Activated CD8-positive, alpha-beta memory T cell treated with anti-CD3 and anti-CD28 coated beads, Interleukin-2, amount 50 U/mL, for 24 hours (primary cell): Measurements from ENCODE around the gene NLRC3.

Source experiments
- DNase-seq: peaks from one replicate; pipeline ENCODE4 v3.0.0-alpha.2; 2020; ENCODE audit errors: extremely low read depth

NLRC3 gene

DNA sequence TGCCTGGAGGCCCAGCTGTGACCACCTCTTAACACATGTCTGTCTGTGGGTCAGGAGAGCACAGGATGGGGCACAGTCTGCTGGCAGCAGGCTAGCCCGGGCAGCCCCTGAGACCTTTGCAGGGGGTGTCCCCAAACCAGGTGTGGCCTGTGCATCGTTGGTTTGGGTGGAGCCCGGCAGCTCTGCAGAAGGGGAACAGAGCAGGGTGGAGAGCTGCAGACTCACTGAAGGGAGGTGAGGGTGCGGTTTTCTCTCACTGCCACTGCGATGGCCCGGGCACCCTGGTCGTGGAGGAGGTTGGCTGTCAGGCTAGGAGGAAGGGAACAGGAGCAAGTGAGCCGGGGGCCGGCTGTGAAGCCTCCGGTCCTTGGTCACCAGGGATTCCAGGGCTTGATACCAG lies 28.8 kb downstream of the NLRC3 start:
- no peak for DNase-seq

- no peak for DNase-seq
Measured at GRCh38 chr16:3546986-3547682, 30.1 kb downstream of the NLRC3 start.

DNA sequence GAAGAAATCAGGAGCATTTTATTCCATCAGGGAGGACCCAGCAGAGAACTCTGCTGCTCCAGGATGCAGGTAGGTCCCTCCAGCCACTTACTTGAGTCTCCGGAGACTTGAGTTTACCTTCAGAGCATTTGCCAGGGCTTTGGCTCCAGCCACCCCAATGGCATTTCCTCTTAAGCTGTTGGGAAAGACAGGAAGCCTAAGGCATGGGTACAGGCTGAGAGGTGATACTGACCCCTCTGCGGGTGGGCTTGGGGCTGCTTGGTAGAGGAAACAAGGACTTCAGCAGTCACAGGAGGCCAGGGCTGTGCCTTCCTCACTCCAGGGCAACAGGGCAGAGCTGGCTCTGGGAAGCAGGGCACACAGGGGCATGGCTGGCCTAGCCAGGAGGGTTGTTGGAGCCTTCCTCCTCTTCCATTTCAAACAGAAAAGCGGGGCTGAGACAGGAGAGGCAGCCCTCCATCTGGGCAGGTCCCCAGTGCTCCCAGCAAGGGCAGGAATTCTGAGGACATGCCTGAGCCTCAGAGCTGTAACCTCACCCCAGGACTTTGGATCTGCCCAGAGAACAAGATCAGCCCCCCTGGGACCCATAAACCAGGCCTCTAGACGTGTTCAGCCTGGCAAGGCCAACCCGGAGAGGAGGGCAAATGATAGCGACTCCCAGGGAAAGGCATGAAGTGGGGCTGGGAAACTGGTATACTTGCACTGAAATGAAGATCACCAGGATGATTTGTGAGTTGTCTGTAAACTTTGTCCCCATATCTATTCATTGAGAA lies 34.4 kb downstream of the NLRC3 start:
- no peak for DNase-seq

DNA sequence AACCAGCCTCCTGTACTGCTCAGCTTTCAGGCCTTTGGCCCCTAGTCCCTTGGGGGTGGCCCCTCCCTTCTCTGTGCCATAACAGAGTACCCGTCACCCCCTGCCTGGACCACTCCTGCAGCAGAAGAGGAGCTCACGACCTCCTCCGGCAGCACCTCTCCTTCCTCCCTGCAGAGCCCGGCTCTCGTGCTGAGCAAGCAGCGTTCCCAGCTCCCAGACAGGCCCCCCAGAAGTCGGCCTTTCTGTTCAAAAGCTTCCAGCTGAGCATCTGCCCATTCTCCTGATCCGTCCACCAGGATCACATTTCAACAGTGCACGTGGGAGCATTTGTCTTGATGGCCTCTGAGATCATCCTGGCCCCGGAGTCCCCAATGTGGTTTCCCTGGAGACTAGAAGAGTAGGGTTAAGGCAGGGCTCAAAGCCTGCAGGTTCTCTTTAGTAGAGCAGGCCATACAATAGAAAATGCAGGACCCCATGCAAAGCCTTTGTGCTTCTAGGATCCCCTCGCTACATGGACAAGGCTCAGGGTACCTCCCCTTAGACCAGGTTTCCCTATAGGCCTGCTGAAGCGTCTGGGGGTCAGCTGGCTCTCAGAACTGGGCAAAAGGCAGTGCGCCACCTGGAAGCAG lies 35.6 kb downstream of the NLRC3 start:
- DNase-seq = no peak

GRCh38 chr16:3538222-3538621 lies 39.0 kb downstream of the NLRC3 start:
- no peak for DNase-seq

DNA sequence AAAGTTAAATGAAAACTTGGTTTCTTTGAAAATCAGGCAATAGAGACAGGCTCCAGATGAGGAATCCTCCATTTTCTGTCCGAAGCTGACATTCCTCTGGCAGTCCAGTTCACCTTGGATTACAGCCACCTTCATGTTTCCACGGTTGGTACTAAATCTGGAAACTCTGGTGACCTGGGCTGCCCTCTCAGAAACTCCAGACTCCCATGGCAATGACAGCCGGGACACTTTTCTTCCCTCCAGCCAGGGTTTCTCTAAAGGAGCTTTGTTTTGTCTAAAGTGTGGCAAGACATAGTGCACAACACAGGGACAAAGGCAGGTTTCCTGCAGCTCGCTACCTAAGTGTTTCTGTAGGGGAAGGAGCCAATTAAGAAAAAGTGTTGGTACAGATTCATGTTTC lies 40.4 kb downstream of the NLRC3 start:
- no peak for DNase-seq

- no peak for DNase-seq
Measured at GRCh38 chr16:3536271-3536731, 40.9 kb downstream of the NLRC3 start.

GRCh38 chr16:3534126-3534525 lies 43.1 kb downstream of the NLRC3 start:
- DNase-seq = no peak

- no peak for DNase-seq
Measured at GRCh38 chr16:3532741-3533140, 44.5 kb downstream of the NLRC3 start.

- DNase-seq = no peak
Measured at GRCh38 chr16:3530371-3530914, 46.8 kb downstream of the NLRC3 start.

DNA sequence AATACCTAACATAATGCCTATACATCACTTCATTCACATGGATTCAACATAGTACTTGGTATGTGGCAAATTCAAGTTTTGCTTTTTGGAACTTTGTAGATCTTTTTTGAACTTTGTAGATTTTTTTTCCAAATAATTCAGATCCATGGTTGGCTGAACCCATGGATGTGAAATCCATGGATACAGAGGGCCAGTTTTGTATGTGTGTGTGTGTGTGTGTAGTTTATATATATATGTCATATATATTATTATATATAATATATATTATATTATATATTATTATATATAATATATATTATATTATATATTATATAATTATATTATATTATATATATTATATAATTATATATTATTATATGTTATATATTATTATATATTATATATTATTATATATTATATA lies 48.0 kb downstream of the NLRC3 start:
- DNase-seq = no peak

DNA sequence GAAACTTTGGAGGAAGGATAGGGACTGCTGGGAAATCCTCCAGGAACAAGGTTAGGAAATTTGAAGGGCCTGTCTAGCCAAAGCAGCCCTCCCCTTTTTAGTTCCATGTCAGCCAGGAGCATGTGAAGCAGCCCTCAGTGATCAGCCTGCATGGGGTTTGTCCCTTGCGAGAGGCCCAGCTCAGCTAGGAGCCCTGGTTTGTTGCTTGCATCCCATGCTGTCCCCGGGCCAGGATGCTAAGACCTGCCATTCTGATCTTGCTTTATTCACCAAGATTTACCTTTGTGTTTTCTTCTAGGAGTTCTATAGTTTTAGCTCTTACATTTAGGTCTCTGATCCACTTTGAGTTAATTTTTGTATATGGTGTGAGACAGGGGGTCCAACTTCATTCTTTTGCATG lies 48.8 kb downstream of the NLRC3 start:
- DNase-seq = no peak

GRCh38 chr16:3527216-3527829 lies 49.9 kb downstream of the NLRC3 start:
- peak; percentile 23 for DNase-seq

DNA sequence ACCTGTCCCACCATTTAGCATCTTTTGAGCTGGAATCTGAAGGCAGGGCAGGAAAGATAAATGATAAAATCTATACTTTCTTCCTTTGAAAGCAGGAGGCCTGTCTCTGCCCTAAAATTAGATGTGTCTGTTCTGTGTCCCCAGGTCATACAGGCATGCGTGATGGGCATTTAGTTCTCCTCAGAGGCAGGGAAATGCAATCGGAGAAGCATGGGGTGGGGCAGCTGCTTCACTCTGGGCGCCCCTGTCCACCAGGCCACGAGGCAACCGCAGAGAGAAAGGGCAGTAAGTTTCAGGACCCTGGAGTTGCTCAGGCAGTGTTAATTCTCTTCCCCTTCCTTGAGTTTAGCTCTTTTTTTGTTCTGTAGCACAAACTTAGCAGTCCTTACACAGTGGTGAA lies 51.3 kb downstream of the NLRC3 start:
- no peak for DNase-seq

DNA sequence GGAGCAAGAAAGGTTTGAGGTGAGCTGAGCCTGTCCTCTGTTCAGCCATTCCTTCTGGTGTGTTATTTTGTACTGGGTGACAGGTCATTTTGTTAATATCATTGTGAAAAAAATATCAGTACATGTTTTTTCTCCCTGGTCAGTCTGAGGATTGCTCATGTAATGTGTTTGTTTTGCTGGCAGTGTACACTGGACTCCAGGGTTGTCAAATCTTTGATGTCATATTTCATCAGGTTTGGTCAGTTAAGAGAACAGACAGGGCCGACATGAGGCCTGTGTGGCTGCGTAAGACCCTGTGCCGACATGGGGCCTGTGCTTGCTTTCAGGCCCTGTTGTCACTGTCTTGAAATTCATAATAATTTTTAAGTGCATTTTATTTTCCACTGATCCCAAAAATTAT lies 53.9 kb downstream of the NLRC3 start:
- no peak for DNase-seq

DNA sequence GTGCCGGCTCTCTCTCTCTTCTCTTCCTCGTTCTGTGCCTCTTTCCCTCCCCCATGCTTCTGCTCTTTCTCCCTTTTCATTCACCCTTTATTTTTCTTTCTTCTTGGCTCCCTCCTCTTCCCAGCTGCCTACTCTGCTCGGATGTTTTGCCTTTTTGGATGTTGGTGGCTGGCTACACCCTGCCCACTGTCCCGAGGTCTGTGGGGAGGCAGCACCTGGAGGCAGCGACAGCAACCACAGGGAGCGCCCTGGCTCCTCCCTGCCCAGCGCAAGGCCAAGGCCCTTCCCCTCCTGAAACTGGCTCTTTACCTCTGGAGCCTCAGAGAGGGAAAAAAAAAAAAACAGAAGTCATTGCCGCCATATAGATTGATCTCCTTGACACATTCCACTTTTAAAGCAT lies 56.4 kb downstream of the NLRC3 start:
- DNase-seq = no peak

GRCh38 chr16:3520413-3520812 lies 56.8 kb downstream of the NLRC3 start:
- no peak for DNase-seq

- no peak for DNase-seq
Measured at GRCh38 chr16:3519581-3519980, 57.6 kb downstream of the NLRC3 start.

DNA sequence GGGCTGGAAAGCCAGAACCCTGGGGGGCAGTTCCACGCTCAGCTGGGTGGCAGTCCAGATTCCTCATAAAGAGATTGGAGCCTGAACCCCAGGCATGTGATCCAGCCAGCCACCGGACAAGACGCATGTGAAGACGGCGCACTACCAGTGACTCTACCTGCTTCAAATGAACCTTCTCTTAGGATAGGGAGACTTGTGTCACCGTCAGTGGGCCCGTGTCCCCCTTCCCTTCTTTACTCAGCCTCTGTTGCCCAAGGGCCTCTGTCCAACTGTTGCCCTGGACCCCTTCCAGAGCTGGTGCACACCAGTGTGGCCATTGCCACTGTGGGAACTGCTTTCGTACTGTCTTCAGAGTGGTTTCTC lies 58.2 kb downstream of the NLRC3 start:
- DNase-seq = no peak

DNA sequence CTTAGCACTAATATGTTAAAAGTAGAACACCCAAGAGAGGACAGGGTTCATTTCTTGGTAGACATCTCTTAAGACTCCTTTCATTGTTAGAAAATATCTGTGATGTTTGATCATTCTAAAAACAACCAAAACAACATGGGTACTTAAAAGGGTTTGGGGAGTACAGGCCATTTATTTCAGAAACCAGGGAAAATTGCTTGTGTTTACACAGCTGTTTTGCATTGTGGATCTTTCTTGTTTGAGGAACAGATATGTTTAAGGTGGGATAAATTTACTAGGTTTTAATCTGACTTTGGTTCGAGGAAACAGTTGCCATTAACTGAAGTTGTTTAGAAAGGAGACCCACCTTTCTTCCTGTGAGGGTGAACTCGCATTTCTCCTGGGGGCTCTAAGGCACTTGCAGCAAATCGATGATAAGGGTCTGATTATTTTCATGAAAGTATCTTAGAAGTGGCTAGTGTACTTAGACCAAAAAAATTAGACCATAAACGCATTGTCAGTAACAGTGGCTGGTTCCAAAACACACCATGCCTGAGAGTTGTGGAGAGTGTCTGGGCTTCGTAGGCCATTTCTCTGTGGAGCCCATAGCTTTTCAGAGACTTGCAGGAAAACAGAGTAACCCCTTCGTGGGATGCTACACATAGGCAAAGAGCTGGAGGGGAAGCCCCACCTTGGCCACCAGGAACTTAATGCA lies 58.8 kb downstream of the NLRC3 start:
- no peak for DNase-seq

GRCh38 chr16:3515897-3516296 lies 61.3 kb downstream of the NLRC3 start:
- DNase-seq = no peak

- no peak for DNase-seq
Measured at GRCh38 chr16:3514621-3515020, 62.6 kb downstream of the NLRC3 start.
